ENCODE results near the gene FBLL1. TPM values are rescaled to one million over a fixed set of nuclear protein-coding genes. Genes with fewer than 3 reads are reported as not detected.

FBLL1 gene
- total and polyA plus RNA-seq, 2 of the 4 experiments (the other 2 are of a cell fraction) = 0.18 to 0.29 TPM

GRCh38 chr5:168489059-168489458 lies 40.0 kb upstream of the FBLL1 start (continued):
- no peak for TF ChIP-seq MXI1 (IDR thresholded peaks at IDR 0.05; ENCODE audit: borderline replicate concordance, low read depth, low read length)
- no peak for TF ChIP-seq NFE2L2 (IDR thresholded peaks at IDR 0.05; ENCODE audit: low read depth, low read length)

GRCh38 chr5:168494057-168494555 lies 35.0 kb upstream of the FBLL1 start:
- in situ Hi-C loops (cut with MboI; ENCODE audit: low sequenced_read_pairs) = no loop called here
- Histone ChIP-seq H3K79me1 (ENCODE audit: low read depth in 1 of 2, low read length in 2 of 2) (peaks cover 5 to 21% of the 10 kb centered on the region in 2 experiments), H3K4me3 (ENCODE audit: insufficient read depth, low read depth, low read length) (no peak overlapping the region), H3K23ac (ENCODE audit: low read depth, low read length) (no peak overlapping the region), H4K5ac (ENCODE audit: low read depth, low read length) (no peak overlapping the region), H2AFZ (replicated peaks; ENCODE audit: low read length, poor library complexity) (no peak overlapping the region), H3K9me3 (ENCODE audit: control insufficient read depth, insufficient read depth, low read length) (no peaks in the 10 kb centered on the region), H3K4me1 (ENCODE audit: control insufficient read depth, insufficient read depth, low read length) (no peaks in the 10 kb centered on the region), H2AK5ac (ENCODE audit: low read depth, low read length) (no peak overlapping the region), H3K18ac (ENCODE audit: low read depth, low read length) (no peak overlapping the region), H3K36me3 (ENCODE audit: control insufficient read depth, insufficient read depth, low read length) (peaks cover 59% of the 10 kb centered on the region), H3K56ac (ENCODE audit: extremely low read depth, insufficient read depth, low read length) (no peak overlapping the region), H4K91ac (ENCODE audit: insufficient read depth, low read depth, low read length) (no peak overlapping the region), H2BK120ac (ENCODE audit: low read depth, low read length) (no peak overlapping the region), H3K27me3 (ENCODE audit: control insufficient read depth, insufficient read depth, low read length) (no peaks in the 10 kb centered on the region), H2AK9ac (replicated peaks; ENCODE audit: low read depth, low read length, poor library complexity) (no peak overlapping the region), H2BK20ac (ENCODE audit: low read depth, low read length) (no peak overlapping the region), H3K27ac (ENCODE audit: insufficient read depth, low read length) (no peak overlapping the region), H4K8ac (ENCODE audit: low read depth in 2 of 2, low read length in 2 of 2) (no peak overlapping the region), H2BK15ac (ENCODE audit: low read depth, low read length) (no peak overlapping the region), H3K4ac (ENCODE audit: low read depth, low read length) (no peak overlapping the region), H3K9ac (ENCODE audit: low read depth, low read length) (no peak overlapping the region), H4K20me1 (ENCODE audit: insufficient read depth, low read length) (peaks cover 9% of the 10 kb centered on the region), H2BK5ac (ENCODE audit: low read depth, low read length, poor library complexity, severe bottlenecking) (no peak overlapping the region), H3K4me2 (ENCODE audit: low read depth, low read length) (no peak overlapping the region), H3K14ac (replicated peaks; ENCODE audit: low read depth, low read length) (no peak overlapping the region), H3K9me1 (ENCODE audit: insufficient read depth, low read length) (no peaks in the 10 kb centered on the region)
- CTCF ChIA-PET = no interaction called here
- no peak for TF ChIP-seq FOS (IDR thresholded peaks at IDR 0.05; ENCODE audit: low read depth, low read length)
- TF ChIP-seq RAD21 (IDR thresholded peaks at IDR 0.05; ENCODE audit: low read length) = no peak
- no peak for TF ChIP-seq MXI1 (IDR thresholded peaks at IDR 0.05; ENCODE audit: borderline replicate concordance, low read depth, low read length)
- TF ChIP-seq RFX5 (IDR thresholded peaks at IDR 0.05; ENCODE audit: low read depth, low read length) = no peak
- TF ChIP-seq ELK1 (IDR thresholded peaks at IDR 0.05; ENCODE audit: borderline replicate concordance, low read depth, low read length) = no peak
- no peak for TF ChIP-seq RCOR1 (IDR thresholded peaks at IDR 0.05; ENCODE audit: insufficient replicate concordance, low read length)
- no peak for TF ChIP-seq NFE2L2 (IDR thresholded peaks at IDR 0.05; ENCODE audit: low read depth, low read length)
- TF ChIP-seq MAZ (IDR thresholded peaks at IDR 0.05; ENCODE audit: borderline replicate concordance, low read depth, low read length) = no peak
- no peak for TF ChIP-seq SMC3 (IDR thresholded peaks at IDR 0.05; ENCODE audit: low read depth, low read length)
- no peak for TF ChIP-seq POLR2A (IDR thresholded peaks at IDR 0.05; ENCODE audit: low read depth, low read length)
- no peak for TF ChIP-seq USF2 (IDR thresholded peaks at IDR 0.05; ENCODE audit: low read depth, low read length)
- no peak for TF ChIP-seq CTCF (conservative IDR thresholded peaks at IDR 0.05; ENCODE audit: low read depth, low read length)
- DNase-seq (no peak), ATAC-seq (ENCODE audit: low read depth) (no peak)
- dilution Hi-C loops (cut with HindIII; ENCODE audit: low sequenced_read_pairs, unreplicated experiment) = no loop called here
- intact Hi-C loops (cut with micrococcal nuclease) = loop anchor here (5.0 kb wide), 1 partner anchor 58 kb away; no protein-coding TSS in a partner anchor
- POLR2A ChIA-PET (ENCODE audit: unreplicated experiment) = no interaction called here
- BruUV-seq (replicated peaks) = no TSS peak
- no CpG with 5 or more reads among the region's 5 CpGs for WGBS, 2 experiments (ENCODE audit: extremely low coverage in 2 of 2, insufficient read length in 1 of 2)
